CD4-positive, alpha-beta T cell (primary cell): ENCODE data around the gene OCRL. TPM values are rescaled to one million over a fixed set of nuclear protein-coding genes. Genes with fewer than 3 reads are reported as not detected.

Experiments used
- ATAC-seq: fragments of 200-7000 bp; cut with Tn5 transposase; one replicate; pipeline ENCODE4 v1.10.0; 2022; ENCODE audit warnings: mild to moderate bottlenecking; ENCODE audit not compliant: poor library complexity
- CTCF ChIA-PET: fragments of 350-600 bp; sonication (Branson Sonifier 250); formaldehyde crosslinking; loops from one replicate; lab custom pipeline; 2021; ENCODE audit warnings: antibody characterized with exemption, inconsistent platforms; lab: Charles Lee
- POLR2A ChIA-PET: fragments of 350-600 bp; sonication (Branson Sonifier 250); formaldehyde crosslinking; loops from one replicate; lab custom pipeline; 2021; ENCODE audit warnings: antibody characterized with exemption, inconsistent platforms; lab: Charles Lee
- DNase-seq, 14 experiments: peaks; one replicate each; pipeline ENCODE4 v3.0.0-alpha.2; 2013 to 2020; ENCODE audit warnings: mixed read lengths in 2 of 14
- H3K27ac ChIP-seq, 2 donors: one replicate each; pipeline versions ENCODE4 v1.5.1 to v1.7.0; 2013; ENCODE audit warnings: low read length in 2 of 2, low read depth in 1 of 2, mild to moderate bottlenecking in 1 of 2
- H3K27me3 ChIP-seq, 2 experiments: 1 replicate in 1 of 2; 2 replicates in 1 of 2; pipeline versions ENCODE4 v1.6.1 to v1.7.0; 2013; ENCODE audit warnings: low read length in 2 of 2, control low read depth in 1 of 2, mild to moderate bottlenecking in 1 of 2, moderate library complexity in 1 of 2; ENCODE audit not compliant: insufficient read depth in 2 of 2, control insufficient read depth in 1 of 2
- H3K36me3 ChIP-seq: one replicate; pipeline ENCODE4 v1.6.1; 2013; ENCODE audit warnings: low read length, control low read depth; ENCODE audit not compliant: insufficient read depth
- H3K4me1 ChIP-seq: one replicate; pipeline ENCODE4 v1.6.1; 2013; ENCODE audit warnings: low read length, control low read depth; ENCODE audit not compliant: insufficient read depth
- H3K4me3 ChIP-seq: one replicate; pipeline ENCODE4 v1.5.1; 2013; ENCODE audit warnings: mild to moderate bottlenecking, low read length, moderate library complexity
- H3K9me3 ChIP-seq, 2 experiments: 1 replicate in 1 of 2; 2 replicates in 1 of 2; pipeline versions ENCODE4 v1.6.1 to v1.7.0; 2013; ENCODE audit warnings: low read length in 2 of 2, mild to moderate bottlenecking in 2 of 2, control low read depth in 1 of 2, moderate library complexity in 1 of 2; ENCODE audit not compliant: control insufficient read depth in 1 of 2, insufficient read depth in 1 of 2
- H3K27ac Mint-ChIP-seq: one replicate; pipeline ENCODE4 v1.8.0; 2020; ENCODE audit warnings: mixed read lengths
- H3K27me3 Mint-ChIP-seq: one replicate; pipeline ENCODE4 v1.8.0; 2021; ENCODE audit warnings: mixed read lengths
- H3K36me3 Mint-ChIP-seq: one replicate; pipeline ENCODE4 v1.8.0; 2021; ENCODE audit warnings: low read depth, mixed read lengths
- H3K4me1 Mint-ChIP-seq: one replicate; pipeline ENCODE4 v1.8.0; 2021; ENCODE audit warnings: low read depth, mixed read lengths
- H3K4me3 Mint-ChIP-seq: one replicate; pipeline ENCODE4 v1.8.0; 2020; ENCODE audit warnings: mild to moderate bottlenecking, mixed read lengths
- H3K9me3 Mint-ChIP-seq: one replicate; pipeline ENCODE4 v1.8.0; 2020; ENCODE audit warnings: mixed read lengths
- CTCF ChIP-seq: fragments of 200-600 bp; IDR thresholded peaks from one replicate; pipeline ENCODE4 v1.8.0; 2022; ENCODE audit warnings: antibody characterized with exemption, mild to moderate bottlenecking
- intact Hi-C, 2 experiments: fragments of 100-400 bp; cut with DNase I in 1 of 2; cut with micrococcal nuclease in 1 of 2; formaldehyde crosslinking; loops; one replicate each; pipeline versions ENCODE4 v1.15.1 to v1.9.0; 2023 to 2025; cut with DNase I, micrococcal nuclease
- total RNA-seq, 174 experiments: library from RNA in 2 of 174; stranded (reverse) in 2 of 174; gene quantifications; one replicate each; pipeline ENCODE4 v1.2.3 and lab custom pipeline; 2021 to 2026

The OCRL gene
- total RNA-seq, 2 experiments from 2014 or later, result 4.0 to 4.1 TPM

GRCh38 chrX:129618997-129619396 is 78.9 kb downstream of the OCRL start:
- no peaks in the 10 kb centered on the region for H3K4me1 ChIP-seq
- Mint-ChIP-seq H3K27ac (no peak overlapping the region), H3K9me3 (no peaks in the 10 kb centered on the region), H3K4me3 (no peak overlapping the region), H3K36me3 (no peaks in the 10 kb centered on the region), H3K27me3 (no peaks in the 10 kb centered on the region), H3K4me1 (peaks cover under 1% of the 10 kb centered on the region)
- POLR2A ChIA-PET, result no interaction called here
- H3K9me3 ChIP-seq, result no peaks in the 10 kb centered on the region
- CTCF ChIA-PET, result no interaction called here
- H3K27ac ChIP-seq, result no peak overlapping the region
- no peak for DNase-seq
- no peak overlapping the region for H3K4me3 ChIP-seq
- intact Hi-C loops, result no loop called here
- ATAC-seq, result no peak
- H3K27me3 ChIP-seq, result no peaks in the 10 kb centered on the region
- H3K36me3 ChIP-seq, result no peaks in the 10 kb centered on the region
- no peak for TF ChIP-seq CTCF

GRCh38 chrX:129622757-129623301 is 82.8 kb downstream of the OCRL start:
- Histone ChIP-seq H3K4me3 (no peak overlapping the region), H3K9me3 (no peaks in the 10 kb centered on the region), H3K4me1 (no peaks in the 10 kb centered on the region), H3K36me3 (no peaks in the 10 kb centered on the region), H3K27me3 (no peaks in the 10 kb centered on the region), H3K27ac (no peak overlapping the region)
- Mint-ChIP-seq H3K9me3 (no peaks in the 10 kb centered on the region), H3K36me3 (no peaks in the 10 kb centered on the region), H3K27me3 (no peaks in the 10 kb centered on the region), H3K4me1 (no peaks in the 10 kb centered on the region), H3K4me3 (no peak overlapping the region), H3K27ac (no peak overlapping the region)
- intact Hi-C loops, result no loop called here
- no peak for TF ChIP-seq CTCF
- ATAC-seq (no peak), DNase-seq (no peak)
- ChIA-PET CTCF (no interaction called here), POLR2A (no interaction called here)

GRCh38 chrX:129626026-129626425 is 86.0 kb downstream of the OCRL start:
- H3K36me3 Mint-ChIP-seq, result no peaks in the 10 kb centered on the region
- no peak overlapping the region for H3K27ac Mint-ChIP-seq
- Histone ChIP-seq H3K4me1 (no peaks in the 10 kb centered on the region), H3K4me3 (no peak overlapping the region), H3K27me3 (no peaks in the 10 kb centered on the region), H3K36me3 (no peaks in the 10 kb centered on the region), H3K9me3 (no peaks in the 10 kb centered on the region), H3K27ac (no peak overlapping the region)
- ChIA-PET POLR2A (no interaction called here), CTCF (no interaction called here)
- H3K4me3 Mint-ChIP-seq, result no peak overlapping the region
- no peaks in the 10 kb centered on the region for H3K4me1 Mint-ChIP-seq
- ATAC-seq (no peak), DNase-seq (no peak)
- TF ChIP-seq CTCF, result no peak
- intact Hi-C loops, result no loop called here
- no peaks in the 10 kb centered on the region for H3K27me3 Mint-ChIP-seq
- no peaks in the 10 kb centered on the region for H3K9me3 Mint-ChIP-seq
